ENCODE results near the gene ZNF132.
A peak's percentile ranks its signal among the peaks of the same experiment; 100 is the strongest.
"Not testable (repeated sequence)": the region's sequence is repeated elsewhere in the genome, so short reads cannot be mapped to it uniquely, and the experiment has no call there.

The ZNF132 gene

DNA sequence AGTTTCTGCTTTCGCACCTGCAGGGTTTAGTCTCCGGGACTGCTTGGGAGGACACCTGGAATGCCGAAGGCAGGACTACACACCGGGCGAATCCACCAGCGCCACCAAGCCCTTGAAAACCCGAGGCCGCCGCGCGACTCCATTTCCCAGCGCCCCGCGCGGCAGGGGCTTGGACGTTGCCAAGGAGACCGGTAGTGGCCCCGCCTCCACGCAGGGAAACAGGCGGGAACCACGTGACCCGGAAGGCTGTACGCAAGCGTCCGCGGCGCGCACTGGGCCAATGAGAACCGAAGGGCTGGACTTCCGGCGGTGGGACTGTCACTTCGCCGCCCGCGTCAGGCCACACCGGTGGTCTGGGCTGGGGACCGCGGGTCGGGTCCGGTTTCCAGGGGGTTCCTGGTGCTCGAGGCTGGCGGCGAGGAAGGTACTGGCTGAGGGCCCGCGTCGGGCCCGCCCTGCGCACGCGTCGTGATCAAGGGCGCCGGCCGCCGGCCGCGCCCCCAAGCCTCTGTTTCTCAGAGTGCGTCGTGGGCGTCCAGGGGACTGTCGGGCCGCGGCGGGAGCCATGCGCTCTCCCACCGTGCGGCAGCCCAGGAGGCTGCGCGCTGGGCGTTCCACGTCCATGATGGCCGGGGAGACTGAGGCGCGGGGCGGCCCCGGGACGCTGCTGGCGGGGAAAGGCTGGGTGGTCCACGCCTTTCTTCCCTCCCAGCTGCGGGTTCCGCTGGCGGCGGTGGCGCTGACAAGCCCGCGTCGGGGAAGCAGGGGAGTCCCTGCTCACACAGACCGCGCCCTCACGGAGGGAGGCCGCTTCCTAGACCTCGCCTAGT is 27.0 kb upstream of the ZNF132 start, which contains the start of gene ZNF324:
Gene ZNF324 (plus strand): TSS at position 321 of the 830 bp plus-strand sequence. CDS start 2,106 bp downstream, outside the sequence.
- DNase-seq, result peak; percentile 95

DNA sequence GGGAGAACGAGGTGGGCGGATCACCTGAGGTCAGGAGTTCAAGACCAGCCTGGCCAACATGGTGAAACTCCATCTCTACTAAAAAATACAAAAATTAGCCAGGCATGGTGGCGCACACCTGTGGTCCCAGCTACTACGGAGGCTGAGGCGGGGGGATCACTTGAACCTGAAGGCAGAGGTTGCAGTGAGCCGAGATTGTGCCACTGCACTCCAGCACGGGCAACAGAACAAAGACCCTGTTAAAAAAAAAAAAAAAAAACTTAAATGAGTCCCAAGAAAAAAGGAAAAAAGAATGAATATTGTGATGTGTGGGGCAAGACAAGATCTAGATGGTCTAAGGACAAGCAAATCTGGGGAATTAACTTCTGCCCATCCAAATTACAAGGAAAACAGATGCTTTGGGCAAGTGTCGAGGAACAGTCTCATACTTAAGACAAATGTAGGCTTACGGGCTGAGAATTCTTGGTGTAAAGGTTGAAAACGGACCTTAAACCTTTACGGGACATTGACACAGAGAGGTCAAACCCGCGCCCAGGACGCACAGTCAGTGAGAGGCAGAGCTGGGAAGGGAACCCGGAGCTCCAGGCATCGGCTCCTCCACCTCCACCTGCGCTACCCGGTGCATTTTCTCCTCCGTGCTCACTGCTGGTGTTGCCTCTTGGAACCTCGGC is 26.3 kb upstream of the ZNF132 start:
- DNase-seq, result no peak

DNA sequence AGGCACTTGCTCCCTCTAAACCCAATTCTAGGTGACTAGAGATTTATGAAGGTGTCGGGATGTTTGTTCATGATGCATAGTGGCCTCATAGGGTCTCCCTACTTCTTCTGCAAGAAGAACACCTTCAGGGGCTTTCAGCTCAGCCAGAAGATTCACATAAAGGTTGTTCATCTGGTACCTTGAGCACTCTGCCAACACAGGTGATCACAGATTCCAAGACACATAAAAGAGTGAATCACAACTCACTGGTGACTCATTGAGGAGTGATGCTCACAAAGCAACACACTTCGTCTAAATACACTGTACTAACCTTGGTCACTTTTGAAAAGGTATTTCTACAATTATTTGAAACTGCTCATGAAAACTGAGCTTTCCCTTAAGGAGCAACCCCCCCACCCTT is 20.1 kb upstream of the ZNF132 start:
- DNase-seq, result no peak

DNA sequence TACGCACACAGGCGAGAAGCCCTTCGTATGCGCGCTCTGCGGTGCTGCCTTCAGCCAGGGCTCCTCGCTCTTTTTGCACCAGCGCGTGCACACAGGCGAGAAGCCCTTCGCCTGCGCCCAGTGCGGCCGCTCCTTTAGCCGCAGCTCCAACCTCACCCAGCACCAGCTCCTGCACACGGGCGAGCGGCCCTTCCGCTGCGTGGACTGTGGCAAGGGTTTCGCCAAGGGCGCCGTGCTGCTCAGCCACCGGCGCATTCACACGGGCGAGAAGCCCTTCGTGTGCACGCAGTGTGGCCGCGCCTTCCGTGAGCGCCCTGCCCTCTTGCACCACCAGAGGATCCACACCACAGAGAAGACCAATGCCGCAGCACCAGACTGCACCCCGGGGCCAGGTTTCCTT is 16.2 kb upstream of the ZNF132 start:
- DNase-seq, result no peak

DNA sequence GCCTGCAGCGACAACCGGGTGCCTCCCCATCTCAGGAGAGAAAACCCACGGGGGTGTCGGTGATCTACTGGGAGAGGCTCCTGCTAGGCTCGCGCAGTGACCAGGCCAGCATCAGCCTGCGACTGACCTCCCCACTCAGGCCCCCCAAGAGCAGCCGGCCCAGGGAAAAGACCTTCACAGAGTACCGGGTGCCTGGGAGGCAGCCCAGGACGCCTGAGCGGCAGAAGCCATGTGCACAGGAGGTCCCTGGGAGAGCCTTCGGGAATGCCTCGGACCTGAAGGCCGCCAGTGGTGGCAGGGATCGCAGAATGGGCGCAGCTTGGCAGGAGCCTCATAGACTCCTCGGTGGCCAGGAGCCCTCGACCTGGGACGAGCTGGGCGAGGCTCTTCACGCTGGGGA is 15.4 kb upstream of the ZNF132 start:
- no peak for DNase-seq

DNA sequence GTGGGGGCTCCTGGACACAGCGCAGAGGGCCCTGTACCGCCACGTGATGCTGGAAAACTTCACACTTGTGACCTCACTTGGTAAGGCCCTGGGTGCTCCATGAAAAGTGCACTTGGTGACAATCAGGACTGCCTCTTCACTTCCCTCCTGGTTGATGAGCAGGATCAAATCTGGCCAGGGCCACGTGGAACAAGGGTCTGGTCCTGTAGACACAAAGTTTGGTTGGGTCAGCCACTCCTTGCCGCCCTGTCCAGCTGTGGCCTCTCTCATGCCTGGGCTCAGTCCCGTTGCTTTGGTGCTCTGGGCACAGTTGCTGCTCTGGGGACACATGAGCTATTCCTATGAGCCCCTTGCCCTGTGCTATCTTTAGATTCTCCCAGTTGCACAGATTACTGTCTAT is 13.8 kb upstream of the ZNF132 start:
- DNase-seq, result no peak

DNA sequence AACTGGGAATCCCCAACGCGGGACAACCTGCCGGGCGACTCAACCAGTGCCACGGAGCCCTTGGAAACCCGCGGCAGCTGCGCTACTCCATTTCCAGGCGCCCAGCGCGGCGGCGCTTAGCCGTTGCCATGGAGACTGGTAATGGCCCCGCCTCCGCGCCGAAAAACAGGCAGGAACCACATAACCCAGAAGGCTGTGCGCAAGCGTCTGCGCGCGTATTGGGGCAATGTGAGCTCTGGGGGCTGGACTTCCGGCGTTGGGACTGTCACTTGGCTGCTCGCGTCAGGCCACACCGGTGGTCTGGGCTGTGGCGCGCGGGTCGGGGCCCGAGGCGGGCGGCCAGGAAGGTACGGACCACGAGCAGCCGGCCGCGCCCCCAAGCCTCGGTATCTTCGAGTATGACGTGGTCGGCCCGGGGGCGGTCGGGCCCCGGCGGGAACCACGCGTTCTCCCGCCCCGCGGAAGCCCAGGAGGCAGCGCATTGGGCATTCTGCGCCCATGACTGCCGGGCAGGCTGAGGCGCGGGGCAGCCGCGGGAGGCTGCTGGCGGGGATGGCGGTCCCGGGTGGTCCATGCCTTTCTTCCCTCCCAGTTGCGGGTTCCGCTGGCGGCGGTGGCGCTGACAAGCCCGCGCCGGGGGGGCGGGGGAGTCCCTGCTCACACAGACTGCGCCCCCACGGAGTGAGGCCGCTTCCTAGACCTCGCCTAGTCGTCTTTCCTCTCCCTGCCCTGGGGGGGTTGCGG is 11.6 kb upstream of the ZNF132 start, which contains the start of gene ZNF324B:
Gene ZNF324B (plus strand): TSS at position 265 of the 744 bp plus-strand sequence. CDS start 2,080 bp downstream, outside the sequence.
- peak; percentile 95 for DNase-seq

DNA sequence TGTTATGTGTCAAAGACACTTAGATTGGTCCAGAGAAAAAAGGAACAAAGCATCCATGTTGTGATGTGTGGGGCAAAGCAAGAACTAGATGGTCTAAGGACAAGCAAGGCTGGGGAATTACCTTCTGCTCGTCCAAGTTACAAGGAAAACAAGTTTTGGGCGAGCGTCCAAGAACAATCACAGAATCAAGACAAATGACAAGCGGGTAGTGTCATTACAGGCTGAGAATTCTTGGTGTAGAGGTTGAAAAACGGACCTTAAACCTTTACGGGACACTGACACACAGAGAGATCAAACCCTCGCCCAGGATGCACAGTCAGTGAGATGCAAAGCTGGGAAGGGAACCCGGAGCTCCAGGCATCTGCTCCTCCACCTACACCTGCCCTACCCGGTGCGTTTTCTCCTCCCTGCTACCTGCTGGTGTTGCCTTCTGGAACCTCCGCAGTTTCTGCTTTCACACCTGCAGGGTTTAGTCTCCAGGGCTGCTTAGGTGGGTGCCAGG is 11.0 kb upstream of the ZNF132 start:
- no peak for DNase-seq

DNA sequence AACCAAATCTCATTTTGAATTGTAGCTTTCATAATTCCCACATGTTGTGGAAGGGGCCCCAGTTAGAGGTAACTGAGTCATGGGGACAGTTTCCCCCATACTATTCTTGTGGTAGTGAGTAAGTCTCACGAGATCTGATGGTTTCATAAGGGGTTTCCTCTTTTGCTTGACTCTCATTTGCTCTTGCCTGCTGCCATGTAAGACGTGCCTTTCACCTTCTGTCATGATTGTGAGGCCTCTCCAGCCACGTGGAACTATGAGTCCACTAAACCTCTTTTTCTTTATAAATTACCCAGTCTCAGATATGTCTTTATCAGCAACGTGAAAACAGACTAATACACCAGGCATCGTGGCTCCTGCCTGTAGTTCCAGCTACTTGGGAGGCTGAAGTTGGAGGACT is 10.0 kb upstream of the ZNF132 start:
- DNase-seq, result not testable (repeated sequence)

DNA sequence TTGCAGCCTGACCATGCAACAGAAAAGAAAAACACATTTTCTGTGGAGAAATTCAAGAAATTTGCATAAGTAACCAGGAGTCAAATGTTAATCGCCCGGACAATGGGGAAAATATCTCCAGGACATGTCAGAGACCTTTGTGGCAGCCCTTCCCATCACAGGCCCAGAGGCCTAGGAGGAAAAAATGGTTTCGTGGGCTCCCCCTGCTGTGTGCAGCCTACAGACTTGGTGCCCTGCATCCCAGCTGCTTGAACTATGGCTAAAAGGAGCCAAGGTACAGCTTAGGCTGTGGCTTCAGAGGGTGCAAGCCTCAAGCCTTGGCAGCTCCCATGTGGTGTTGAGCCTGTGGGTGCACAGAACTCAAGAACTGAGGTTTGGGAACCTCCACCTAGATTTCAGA is 8.9 kb upstream of the ZNF132 start:
- not testable (repeated sequence) for DNase-seq

DNA sequence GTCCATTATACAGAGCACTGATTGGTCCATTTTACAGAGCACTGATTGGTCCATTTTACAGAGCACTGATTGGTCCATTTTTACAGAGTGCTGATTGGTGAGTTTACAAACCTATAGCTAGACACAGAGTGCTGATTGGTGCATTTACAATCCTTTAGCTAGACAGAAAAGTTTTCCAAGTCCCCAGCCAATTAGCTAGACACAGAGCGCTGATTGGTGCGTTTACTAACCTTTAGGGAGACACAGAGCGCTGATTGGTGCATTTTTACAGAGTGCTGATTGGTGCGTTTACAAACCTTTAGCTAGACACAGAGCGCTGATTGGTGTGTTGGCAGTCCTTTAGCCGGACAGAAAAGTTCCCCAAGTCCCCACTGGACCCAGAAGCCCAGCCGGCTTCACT is 3.0 kb upstream of the ZNF132 start:
- DNase-seq, result not testable (repeated sequence)

DNA sequence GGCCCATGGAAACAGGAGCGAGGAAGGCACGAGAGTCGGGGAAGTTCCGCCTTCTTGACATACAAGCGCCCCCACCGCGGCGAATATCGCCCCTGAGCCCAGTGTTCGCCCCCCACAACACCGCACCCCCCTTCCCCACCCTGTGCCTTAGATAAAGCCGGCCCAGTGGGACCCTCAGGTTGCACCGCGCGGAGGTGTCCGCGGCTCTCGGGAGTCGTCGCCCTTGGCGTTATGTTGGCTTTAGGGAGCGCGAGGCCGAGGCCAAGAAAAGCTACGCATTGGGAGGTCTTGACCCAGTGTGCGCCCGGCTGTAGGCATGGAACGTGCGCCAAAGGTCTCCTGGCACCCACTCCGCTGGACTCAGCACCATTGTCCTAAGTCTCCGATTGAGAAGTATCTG is 603 bp upstream of the ZNF132 start:
- no peak for DNase-seq

DNA sequence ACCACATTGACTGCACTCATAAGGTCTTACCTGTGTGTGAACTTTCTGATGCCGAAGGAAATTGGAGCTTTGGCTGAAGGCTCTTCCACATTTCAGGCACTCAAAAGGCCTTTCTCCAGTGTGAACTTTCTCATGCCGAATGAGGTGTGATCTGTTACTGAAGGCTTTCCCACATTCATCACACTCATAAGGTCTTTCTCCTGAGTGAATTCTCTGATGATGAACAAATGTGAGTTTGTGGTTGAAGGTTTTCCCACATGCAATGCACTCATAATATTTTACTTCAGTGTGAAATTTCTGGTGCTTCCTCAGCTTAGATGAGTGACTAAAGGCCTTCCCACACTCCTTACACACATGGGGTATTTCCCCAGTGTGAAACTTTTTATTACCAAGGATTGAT is 5.7 kb downstream of the ZNF132 start:
- DNase-seq, result no peak

DNA sequence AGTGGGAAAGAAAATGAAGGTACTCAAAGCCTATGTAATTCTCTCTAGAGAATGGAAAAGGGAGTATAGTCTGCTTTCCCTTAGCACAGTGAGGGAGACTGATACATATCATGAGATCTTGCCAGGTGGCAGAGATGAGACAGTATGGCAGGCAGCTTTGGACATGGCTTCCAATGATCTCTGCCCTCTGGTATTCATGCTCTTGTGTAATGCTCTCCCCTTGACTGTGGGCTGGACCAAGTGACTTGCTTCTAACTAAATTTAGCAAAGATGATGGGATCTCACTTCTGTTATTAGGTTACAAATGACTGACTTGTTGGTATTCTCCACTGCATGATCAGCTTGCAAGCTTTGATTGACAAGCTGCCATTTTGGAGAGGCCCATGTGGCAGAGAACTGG is 10.2 kb downstream of the ZNF132 start:
- DNase-seq, result no peak

DNA sequence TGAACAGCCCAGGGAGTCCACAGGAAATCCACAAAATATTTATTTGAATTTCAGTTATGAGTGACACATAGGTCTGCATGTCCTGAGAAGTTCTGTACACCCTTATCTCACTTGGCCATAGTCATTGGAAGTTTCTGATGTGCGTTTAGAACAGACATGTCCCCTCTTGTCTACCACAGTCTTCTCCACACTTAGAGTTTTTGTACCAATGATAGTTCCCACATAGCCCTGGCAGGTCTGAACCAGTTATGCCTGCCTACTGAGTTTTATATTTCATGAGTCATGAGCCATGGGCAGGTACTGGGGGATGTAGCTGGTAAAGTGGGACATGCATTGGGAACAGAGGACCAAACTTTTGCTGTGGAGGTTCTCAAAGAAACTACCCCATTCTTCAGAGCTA is 11.3 kb downstream of the ZNF132 start:
- DNase-seq, result no peak

DNA sequence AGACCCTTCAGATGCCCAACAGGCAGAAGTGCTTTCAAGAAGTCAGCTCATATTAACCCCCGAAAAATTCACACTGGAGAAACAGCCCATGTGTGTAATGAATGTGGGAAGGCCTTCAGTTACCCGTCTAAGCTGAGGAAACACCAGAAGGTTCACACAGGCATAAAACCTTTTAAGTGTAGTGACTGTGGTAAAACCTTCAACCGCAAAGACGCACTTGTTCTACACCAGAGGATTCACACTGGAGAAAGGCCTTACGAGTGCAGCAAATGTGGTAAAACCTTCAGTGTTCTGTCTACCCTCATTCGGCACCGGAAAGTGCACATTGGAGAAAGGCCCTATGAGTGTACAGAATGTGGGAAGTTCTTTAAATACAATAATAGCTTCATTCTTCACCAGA is 22.9 kb downstream of the ZNF132 start:
- DNase-seq, result no peak

DNA sequence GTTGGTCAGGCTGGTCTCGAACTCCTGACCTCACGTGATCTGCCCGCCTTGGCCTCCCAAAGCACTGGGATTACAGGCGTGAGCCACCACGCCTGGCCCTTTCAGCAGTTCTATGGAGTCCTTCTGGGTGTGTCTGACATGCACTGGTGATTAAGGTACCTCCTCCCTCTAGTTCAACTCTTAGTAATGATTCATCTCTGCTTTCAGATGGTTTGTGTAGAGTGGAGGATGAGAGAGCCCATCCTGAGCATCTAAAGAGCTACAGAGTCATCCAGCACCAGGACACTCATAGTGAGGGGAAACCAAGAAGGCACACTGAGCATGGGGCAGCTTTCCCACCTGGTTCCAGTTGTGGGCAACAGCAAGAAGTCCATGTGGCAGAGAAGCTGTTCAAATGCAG is 23.3 kb downstream of the ZNF132 start:
- no peak for DNase-seq

DNA sequence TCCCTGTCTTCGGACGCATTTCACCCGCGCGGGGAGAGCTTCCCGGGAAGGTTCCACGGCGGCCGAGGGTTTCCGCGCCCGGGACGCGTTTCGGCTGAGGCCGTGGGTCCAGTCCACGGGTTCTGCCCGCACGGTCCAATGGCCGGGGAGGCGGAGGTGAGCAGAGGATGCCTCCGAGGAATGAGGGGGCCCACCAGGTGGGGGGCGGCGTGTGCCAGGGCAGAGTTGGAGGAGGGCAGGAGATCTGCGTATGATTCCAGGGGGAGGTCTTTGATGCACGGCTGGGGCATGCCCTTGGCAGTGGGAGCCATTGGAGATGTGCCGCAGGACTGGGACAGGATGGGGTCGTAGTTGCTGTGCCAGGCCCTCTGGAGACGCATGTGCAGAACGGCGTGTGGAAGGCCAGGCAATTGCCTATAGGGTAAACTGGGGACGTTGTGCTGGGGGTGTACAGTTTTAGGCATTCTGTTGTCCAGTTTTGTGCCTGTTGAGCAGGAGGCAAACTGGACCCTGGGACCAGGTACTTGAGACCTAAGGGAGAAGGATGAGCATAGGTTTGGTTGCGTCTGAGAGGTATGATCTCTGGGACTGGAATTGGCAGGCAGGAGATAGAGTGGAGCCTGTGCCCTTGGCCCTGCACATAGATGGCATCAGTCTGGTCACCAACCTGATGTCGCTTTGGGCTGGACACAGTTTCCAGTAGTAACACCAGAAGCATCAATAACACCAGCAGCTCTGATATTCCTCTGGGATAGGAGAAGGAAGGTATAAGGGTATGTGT is 30.8 kb downstream of the ZNF132 start:
- no peak for DNase-seq

DNA sequence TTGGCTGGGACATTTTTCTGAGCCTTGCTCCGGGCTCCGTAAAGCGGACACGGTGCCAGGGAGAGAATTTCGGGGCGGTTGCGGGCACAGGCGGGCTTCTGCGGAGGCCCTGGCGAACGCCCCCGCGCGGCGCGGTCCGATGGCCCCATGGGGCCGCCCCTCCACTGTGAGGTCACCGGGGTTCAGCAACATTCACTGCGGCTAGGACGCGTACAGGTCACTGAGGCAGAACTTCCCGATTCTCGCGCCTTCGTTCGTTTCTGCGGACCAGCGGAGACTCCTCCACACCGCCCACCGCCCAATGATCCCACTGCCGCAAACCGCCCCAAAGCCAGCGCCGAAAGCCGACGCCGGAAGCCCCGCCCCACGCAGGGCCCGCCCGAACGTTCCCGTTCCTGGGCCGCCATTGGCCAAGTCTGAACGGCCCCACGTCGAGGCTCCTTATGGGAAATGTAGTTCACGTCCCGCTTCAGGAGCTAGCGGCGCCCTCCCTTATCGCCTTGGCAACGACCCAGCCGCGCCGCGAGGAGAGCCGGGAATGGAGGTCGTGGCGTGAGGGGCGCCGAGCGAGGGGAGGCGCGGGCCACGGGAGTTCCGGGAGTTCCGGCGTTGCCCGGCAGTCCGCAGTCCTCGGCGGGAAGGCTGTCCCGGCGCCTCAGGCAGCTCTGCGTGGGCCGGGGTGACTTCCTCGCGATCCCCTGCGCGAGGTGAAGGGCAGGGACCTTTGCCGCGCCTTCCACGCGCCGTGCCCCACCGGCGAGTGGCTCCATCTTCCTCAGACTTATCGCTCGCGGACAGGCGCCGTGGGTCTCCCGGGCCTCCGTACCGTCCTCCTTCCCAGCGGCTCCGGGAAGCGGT is 31.6 kb downstream of the ZNF132 start, which contains the start of gene ZNF584:
Gene ZNF584 (plus strand): TSS at position 498 of the 858 bp plus-strand sequence. CDS start 499 bp downstream, outside the sequence.
- peak; percentile 89 for DNase-seq

DNA sequence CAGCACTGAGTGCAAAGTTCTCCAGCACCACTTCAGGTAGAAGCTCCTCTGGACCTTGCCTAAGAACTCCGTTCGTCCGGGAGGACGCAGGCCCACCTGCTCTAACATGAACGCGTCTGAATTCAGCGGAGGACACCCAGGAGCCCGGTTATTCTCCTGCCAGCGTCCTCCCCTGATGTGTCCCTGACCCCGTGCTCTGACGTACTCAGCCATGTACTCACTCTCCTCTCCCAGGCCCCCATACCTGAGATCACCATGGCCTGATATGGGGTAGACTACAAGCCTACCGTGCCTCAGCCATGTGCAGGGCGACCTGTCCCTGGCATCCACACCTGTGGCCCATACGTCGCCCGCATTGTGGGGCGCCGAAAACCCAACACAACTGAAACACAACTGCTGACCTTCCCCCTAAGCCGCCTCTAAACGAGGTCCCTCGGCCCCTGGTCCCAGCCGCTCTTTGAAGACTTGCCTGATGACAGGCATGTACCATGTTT is 32.2 kb downstream of the ZNF132 start:
- DNase-seq, result no peak
